Breast epithelium (tissue), 4 donors: ENCODE data around the gene ADCY2. TPM values are rescaled to one million over a fixed set of nuclear protein-coding genes. Genes with fewer than 3 reads are reported as not detected.

Experiments used
- DNase-seq, 2 donors: peaks; one replicate each; pipeline ENCODE4 v3.0.0-alpha.2; 2019; ENCODE audit warnings: low spot score in 2 of 2
- H3K27ac ChIP-seq, 2 donors: fragments of 200-600 bp; sonication (generic) in 1 of 2; one replicate each; pipeline ENCODE4 v1.5.1; 2016 to 2019; ENCODE audit warnings: mild to moderate bottlenecking in 1 of 2
- H3K27me3 ChIP-seq, 2 donors: fragments of 200-600 bp; sonication (generic) in 1 of 2; one replicate each; pipeline versions ENCODE4 v1.5.1 to v1.6.0; 2017 to 2019; ENCODE audit warnings: control low read depth in 1 of 2, mild to moderate bottlenecking in 1 of 2
- H3K36me3 ChIP-seq: fragments of 200-600 bp; one replicate; pipeline ENCODE4 v1.5.1; 2019
- H3K4me1 ChIP-seq, 2 donors: fragments of 200-600 bp; sonication (generic); one replicate each; pipeline ENCODE4 v1.5.1; 2016 to 2019; ENCODE audit warnings: control low read depth in 1 of 2
- H3K4me3 ChIP-seq, 3 donors: fragments of 200-600 bp; sonication (generic); 1 replicate in 2 of 3; 2 replicates in 1 of 3; pipeline ENCODE4 v1.5.1; 2016 to 2019; ENCODE audit warnings: mild to moderate bottlenecking in 3 of 3, moderate library complexity in 2 of 3
- H3K9me3 ChIP-seq, 2 donors: fragments of 200-600 bp; sonication (generic) in 1 of 2; one replicate each; pipeline ENCODE4 v1.5.1; 2016 to 2019; ENCODE audit warnings: control low read depth in 1 of 2
- POLR2A ChIP-seq: fragments of 450-650 bp; IDR thresholded peaks from one replicate; pipeline ENCODE4 v1.6.1; 2016; ENCODE audit warnings: antibody characterized with exemption, mild to moderate bottlenecking, moderate library complexity
- POLR2AphosphoS5 ChIP-seq, 3 donors: sonication (generic); formaldehyde crosslinking; IDR thresholded peaks; one replicate each; pipeline ENCODE4 v1.6.1; 2017; ENCODE audit warnings: antibody characterized with exemption in 3 of 3
- intact Hi-C: fragments of 100-400 bp; cut with DNase I; formaldehyde crosslinking; loops from one replicate; pipeline ENCODE4 v1.15.1; 2023; ENCODE audit warnings: low total_unique reads
- total RNA-seq, 3 donors: library from RNA; depleted of rRNA; stranded (reverse); fragments of >200 nt; gene quantifications; one replicate each; pipeline ENCODE4 v1.1.0, GENCODE V29; 2016
- TF ChIP-seq, protein P1 (sequence below), 3 donors: fragments of 450-650 bp; IDR thresholded peaks; one replicate each; pipeline ENCODE4 v1.5.1; 2016 to 2017; ENCODE audit warnings: antibody characterized with exemption in 3 of 3, mild to moderate bottlenecking in 3 of 3, moderate library complexity in 3 of 3

The ADCY2 gene
- total RNA-seq, 3 donors from 2014 or later = 3.8 to 30.1 (median 4.9) TPM

DNA sequence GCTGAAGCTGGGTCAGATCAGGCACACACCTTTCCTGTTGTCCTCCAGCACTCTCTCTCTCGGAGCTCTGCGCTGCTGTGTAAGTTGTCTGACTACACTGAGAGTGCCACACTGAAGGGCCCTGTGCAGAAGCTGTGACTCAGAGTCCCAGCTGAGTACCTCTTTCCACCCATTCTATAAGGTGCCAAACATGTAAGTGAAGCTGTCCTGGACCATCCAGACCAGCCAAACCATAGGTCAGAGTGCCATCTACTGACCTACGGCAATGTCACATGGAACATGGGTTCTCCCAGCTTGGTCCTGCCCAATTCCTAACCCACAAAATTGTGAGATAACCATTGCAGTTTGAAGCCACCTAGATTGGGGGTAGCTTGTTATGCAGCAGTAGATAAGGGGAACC, 68.2 kb downstream of the ADCY2 start:
- H3K27ac ChIP-seq = no peak overlapping the region
- no peak overlapping the region for H3K4me3 ChIP-seq
- H3K27me3 ChIP-seq = no peaks in the 10 kb centered on the region
- intact Hi-C loops = no loop called here
- DNase-seq = no peak
- TF ChIP-seq POLR2AphosphoS5 (IDR thresholded peaks at IDR 0.05) (no peak), POLR2A (no peak)
- TF ChIP-seq, protein P1, sequence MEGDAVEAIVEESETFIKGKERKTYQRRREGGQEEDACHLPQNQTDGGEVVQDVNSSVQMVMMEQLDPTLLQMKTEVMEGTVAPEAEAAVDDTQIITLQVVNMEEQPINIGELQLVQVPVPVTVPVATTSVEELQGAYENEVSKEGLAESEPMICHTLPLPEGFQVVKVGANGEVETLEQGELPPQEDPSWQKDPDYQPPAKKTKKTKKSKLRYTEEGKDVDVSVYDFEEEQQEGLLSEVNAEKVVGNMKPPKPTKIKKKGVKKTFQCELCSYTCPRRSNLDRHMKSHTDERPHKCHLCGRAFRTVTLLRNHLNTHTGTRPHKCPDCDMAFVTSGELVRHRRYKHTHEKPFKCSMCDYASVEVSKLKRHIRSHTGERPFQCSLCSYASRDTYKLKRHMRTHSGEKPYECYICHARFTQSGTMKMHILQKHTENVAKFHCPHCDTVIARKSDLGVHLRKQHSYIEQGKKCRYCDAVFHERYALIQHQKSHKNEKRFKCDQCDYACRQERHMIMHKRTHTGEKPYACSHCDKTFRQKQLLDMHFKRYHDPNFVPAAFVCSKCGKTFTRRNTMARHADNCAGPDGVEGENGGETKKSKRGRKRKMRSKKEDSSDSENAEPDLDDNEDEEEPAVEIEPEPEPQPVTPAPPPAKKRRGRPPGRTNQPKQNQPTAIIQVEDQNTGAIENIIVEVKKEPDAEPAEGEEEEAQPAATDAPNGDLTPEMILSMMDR (IDR thresholded peaks at IDR 0.05) = no peak
- no peaks in the 10 kb centered on the region for H3K4me1 ChIP-seq
- no peaks in the 10 kb centered on the region for H3K36me3 ChIP-seq
- H3K9me3 ChIP-seq = no peaks in the 10 kb centered on the region

DNA sequence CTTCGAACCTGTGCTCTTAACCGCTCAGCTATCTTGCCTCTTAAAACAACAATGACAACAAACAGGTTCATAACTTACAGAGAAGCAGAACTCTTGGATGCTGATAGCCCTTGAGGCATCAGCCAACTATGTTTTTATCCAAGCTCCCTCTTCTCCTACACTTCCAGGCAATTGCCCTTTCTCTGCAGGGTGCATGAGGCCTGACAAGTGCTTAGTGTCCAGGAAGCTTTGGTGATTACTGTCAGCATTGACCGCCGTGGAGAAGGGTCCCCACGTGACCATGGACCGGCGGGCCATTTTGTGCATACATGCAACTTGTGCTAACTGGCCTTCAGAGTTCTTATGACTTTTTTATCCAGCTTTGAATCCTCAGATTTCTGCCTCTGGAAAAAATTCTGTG, 71.2 kb downstream of the ADCY2 start:
- Histone ChIP-seq H3K4me3 (no peak overlapping the region), H3K27me3 (no peaks in the 10 kb centered on the region), H3K9me3 (peaks cover 0 to 5% of the 10 kb centered on the region in 2 donors), H3K27ac (no peak overlapping the region), H3K36me3 (no peaks in the 10 kb centered on the region), H3K4me1 (no peaks in the 10 kb centered on the region)
- no peak for DNase-seq
- no peak for TF ChIP-seq POLR2A
- TF ChIP-seq POLR2AphosphoS5 (IDR thresholded peaks at IDR 0.05) = no peak
- TF ChIP-seq, protein P1 (IDR thresholded peaks at IDR 0.05) = no peak
- intact Hi-C loops = no loop called here

DNA sequence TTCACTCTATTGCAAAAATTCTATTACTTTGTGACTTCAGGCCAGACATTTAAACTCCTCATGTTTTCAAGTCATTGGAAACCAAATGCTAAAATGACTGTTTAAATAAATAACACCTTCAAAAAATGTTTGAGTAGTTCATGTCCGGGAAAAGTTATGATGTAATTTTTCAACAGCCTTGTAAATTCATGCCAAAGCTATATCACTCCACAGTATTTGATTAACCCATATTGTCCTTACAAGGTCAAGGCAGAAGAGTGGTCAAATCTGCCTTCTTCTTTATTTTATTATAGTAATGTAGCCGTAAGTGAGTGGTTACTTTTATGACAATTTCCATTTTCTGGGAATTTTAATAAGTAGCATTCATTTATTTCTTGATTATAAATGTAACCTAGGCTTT, 72.8 kb downstream of the ADCY2 start:
- Histone ChIP-seq H3K4me1 (no peaks in the 10 kb centered on the region), H3K36me3 (no peaks in the 10 kb centered on the region), H3K27ac (no peak overlapping the region), H3K4me3 (no peak overlapping the region), H3K9me3 (peaks cover 0 to 5% of the 10 kb centered on the region in 2 donors), H3K27me3 (no peaks in the 10 kb centered on the region)
- no peak for TF ChIP-seq POLR2AphosphoS5 (IDR thresholded peaks at IDR 0.05)
- TF ChIP-seq POLR2A = no peak
- TF ChIP-seq, protein P1 (IDR thresholded peaks at IDR 0.05) = no peak
- DNase-seq = no peak
- intact Hi-C loops = no loop called here

DNA sequence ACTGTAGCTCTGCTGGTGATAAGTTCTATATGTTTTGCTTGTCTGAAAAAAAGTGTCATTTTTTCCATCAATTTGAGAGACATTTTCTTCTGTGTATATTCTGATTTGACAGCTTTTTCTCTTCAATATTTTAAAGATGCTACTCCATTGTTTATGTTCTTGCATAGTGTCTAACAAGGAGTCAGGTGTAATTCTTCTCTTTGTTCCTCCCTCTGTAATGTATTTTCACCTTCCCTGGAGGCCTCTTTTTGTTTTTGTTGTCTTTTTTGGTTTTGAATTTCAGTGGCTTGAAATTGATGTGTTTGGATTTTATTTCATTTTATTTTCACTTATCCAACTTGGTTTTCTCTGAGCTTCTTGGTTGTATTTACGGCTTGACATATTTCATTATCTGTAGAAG, 75.8 kb downstream of the ADCY2 start:
- TF ChIP-seq, protein P1 (IDR thresholded peaks at IDR 0.05) = no peak
- TF ChIP-seq POLR2A (no peak), POLR2AphosphoS5 (IDR thresholded peaks at IDR 0.05) (no peak)
- intact Hi-C loops = no loop called here
- no peaks in the 10 kb centered on the region for H3K4me1 ChIP-seq
- no peaks in the 10 kb centered on the region for H3K27me3 ChIP-seq
- H3K27ac ChIP-seq = no peak overlapping the region
- H3K4me3 ChIP-seq = no peak overlapping the region
- H3K9me3 ChIP-seq = peaks cover 0 to 5% of the 10 kb centered on the region in 2 donors
- DNase-seq = no peak
- no peaks in the 10 kb centered on the region for H3K36me3 ChIP-seq

DNA sequence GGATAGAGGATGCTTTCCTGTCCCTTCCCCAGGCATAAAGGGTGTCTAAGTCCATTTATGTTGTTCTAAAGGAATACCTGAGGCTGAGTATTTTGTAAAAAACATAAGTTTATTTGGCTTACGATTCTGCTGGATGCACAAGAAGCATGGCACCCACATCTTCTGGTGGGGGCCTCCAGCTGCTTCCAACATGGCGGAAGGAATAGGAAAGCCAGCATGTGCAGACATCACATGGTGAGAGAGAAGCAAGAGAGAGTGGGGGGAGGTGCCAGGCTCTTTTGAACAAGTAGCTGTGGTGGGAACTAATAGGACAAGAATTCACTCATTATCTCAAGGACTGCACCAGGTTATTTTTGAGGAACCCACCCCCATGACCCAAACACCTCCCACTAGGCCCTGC, 77.2 kb downstream of the ADCY2 start:
- H3K4me1 ChIP-seq = no peaks in the 10 kb centered on the region
- intact Hi-C loops = no loop called here
- H3K9me3 ChIP-seq = peaks cover 0 to 5% of the 10 kb centered on the region in 2 donors
- no peaks in the 10 kb centered on the region for H3K36me3 ChIP-seq
- H3K27ac ChIP-seq = no peak overlapping the region
- no peak overlapping the region for H3K4me3 ChIP-seq
- TF ChIP-seq POLR2A = no peak
- no peak for DNase-seq
- H3K27me3 ChIP-seq = no peaks in the 10 kb centered on the region

DNA sequence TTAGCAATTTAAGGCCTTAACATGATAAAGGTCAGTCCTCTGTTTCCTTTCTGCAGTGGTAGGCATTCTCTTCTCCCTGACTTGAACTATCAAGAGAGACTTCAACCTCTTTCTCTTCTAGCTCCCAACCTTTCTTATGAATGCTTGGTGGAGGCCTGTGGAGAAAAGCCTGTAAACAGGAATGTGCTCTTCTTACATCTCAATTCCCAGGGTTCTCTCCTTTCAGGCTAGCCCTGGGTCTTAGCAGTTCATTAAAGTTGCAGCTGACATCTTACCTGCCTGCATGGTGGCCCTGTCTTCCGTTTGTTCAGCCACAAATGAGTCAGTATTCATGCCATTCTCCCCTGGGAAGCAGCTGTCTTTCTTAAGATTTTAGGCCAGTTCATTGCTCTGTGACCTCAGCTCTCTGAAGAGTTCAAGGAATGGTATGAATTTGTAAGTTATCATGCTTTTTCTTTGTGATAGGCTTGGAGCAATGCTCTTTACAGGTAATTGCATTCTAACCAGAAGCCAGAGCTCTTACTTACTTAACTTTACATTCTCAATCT, 77.8 kb downstream of the ADCY2 start:
- Histone ChIP-seq H3K9me3 (peaks cover 0 to 5% of the 10 kb centered on the region in 2 donors), H3K4me1 (no peaks in the 10 kb centered on the region), H3K4me3 (no peak overlapping the region), H3K27me3 (no peaks in the 10 kb centered on the region), H3K36me3 (no peaks in the 10 kb centered on the region), H3K27ac (no peak overlapping the region)
- TF ChIP-seq POLR2AphosphoS5 (IDR thresholded peaks at IDR 0.05) = no peak
- TF ChIP-seq, protein P1 (IDR thresholded peaks at IDR 0.05) = no peak
- intact Hi-C loops = no loop called here
- no peak for DNase-seq
